ENCODE measurements around the gene TAF13. TPM values are rescaled to one million over a fixed set of nuclear protein-coding genes. Genes with fewer than 3 reads are reported as not detected.
A peak's percentile ranks its signal among the peaks of the same experiment; 100 is the strongest.

TAF13 gene
- total RNA-seq, 1 experiment from 2014 or later, result 21.9 TPM

GRCh38 chr1:109111386-109112055 is 35.7 kb upstream of the TAF13 start:
- H3K4me3 Mint-ChIP-seq (ENCODE audit: unreplicated experiment), result no peak overlapping the region
- no peaks in the 10 kb centered on the region for H3K36me3 ChIP-seq (ENCODE audit: control insufficient read depth, insufficient read depth, low read length)
- BruUV-seq (replicated peaks), result no TSS peak
- H3K27me3 ChIP-seq (replicated peaks; ENCODE audit: control insufficient read depth, insufficient read depth, low read length), result no peaks in the 10 kb centered on the region
- no peak for DNase-seq
- H3K4me3 ChIP-seq (ENCODE audit: low read depth, low read length), result no peak overlapping the region
- TF ChIP-seq CTCF (IDR thresholded peaks at IDR 0.05; ENCODE audit: insufficient read depth in 1 of 2, low read depth in 1 of 2, low read length in 1 of 2, severe bottlenecking in 1 of 2, unreplicated experiment in 1 of 2), result no peak
- H3K9me3 Mint-ChIP-seq (ENCODE audit: unreplicated experiment), result no peaks in the 10 kb centered on the region
- no peaks in the 10 kb centered on the region; the same call in 1 of the 2 replicates for H3K4me1 ChIP-seq
- no peaks in the 10 kb centered on the region for H3K4me1 Mint-ChIP-seq (ENCODE audit: low read depth, unreplicated experiment)
- no peaks in the 10 kb centered on the region for H3K27me3 Mint-ChIP-seq (ENCODE audit: insufficient read depth, unreplicated experiment)
- no peaks in the 10 kb centered on the region for H3K9me3 ChIP-seq
- ChIA-PET POLR2A (no interaction called here), CTCF (interaction anchor here (0.6 to 2.4 kb wide), 5 partner anchors 11 to 496 kb away, joined by 3 to 10 read pairs (median 7); no protein-coding TSS in a partner anchor)
- H3K36me3 Mint-ChIP-seq (ENCODE audit: insufficient read depth, unreplicated experiment), result peaks cover 9% of the 10 kb centered on the region
- peak overlapping the region; percentile 16 for H3K27ac Mint-ChIP-seq (ENCODE audit: unreplicated experiment)
- intact Hi-C loops (cut with micrococcal nuclease; ENCODE audit: unreplicated experiment), result loop anchor here (1.0 to 2.0 kb wide), 4 partner anchors 22 to 82 kb away; no protein-coding TSS in a partner anchor

GRCh38 chr1:109109906-109110305 is 34.1 kb upstream of the TAF13 start:
- H3K36me3 Mint-ChIP-seq (ENCODE audit: insufficient read depth, unreplicated experiment), result peaks cover 12% of the 10 kb centered on the region
- CTCF ChIA-PET, result interaction anchor here (0.6 to 1.8 kb wide), 2 partner anchors 10 to 76 kb away, joined by 8 to 9 read pairs; no protein-coding TSS in a partner anchor
- H3K4me1 ChIP-seq, result no peaks in the 10 kb centered on the region; the same call in 1 of the 2 replicates
- POLR2A ChIA-PET, result interaction anchor here (1.6 kb wide), 1 partner anchor 10 kb away, joined by 3 read pairs; no protein-coding TSS in a partner anchor
- H3K4me3 Mint-ChIP-seq (ENCODE audit: unreplicated experiment), result no peak overlapping the region
- H3K4me1 Mint-ChIP-seq (ENCODE audit: low read depth, unreplicated experiment), result no peaks in the 10 kb centered on the region
- no peak for DNase-seq
- no peaks in the 10 kb centered on the region for H3K9me3 Mint-ChIP-seq (ENCODE audit: unreplicated experiment)
- H3K36me3 ChIP-seq (ENCODE audit: control insufficient read depth, insufficient read depth, low read length), result no peaks in the 10 kb centered on the region
- H3K27me3 ChIP-seq (replicated peaks; ENCODE audit: control insufficient read depth, insufficient read depth, low read length), result no peaks in the 10 kb centered on the region
- H3K27me3 Mint-ChIP-seq (ENCODE audit: insufficient read depth, unreplicated experiment), result no peaks in the 10 kb centered on the region
- H3K27ac Mint-ChIP-seq (ENCODE audit: unreplicated experiment), result no peak overlapping the region
- no peak overlapping the region for H3K4me3 ChIP-seq (ENCODE audit: low read depth, low read length)
- intact Hi-C loops (cut with micrococcal nuclease; ENCODE audit: unreplicated experiment), result no loop called here
- no peak for TF ChIP-seq CTCF (IDR thresholded peaks at IDR 0.05; ENCODE audit: insufficient read depth in 1 of 2, low read depth in 1 of 2, low read length in 1 of 2, severe bottlenecking in 1 of 2, unreplicated experiment in 1 of 2)
- no TSS peak for BruUV-seq (replicated peaks)
- no peaks in the 10 kb centered on the region for H3K9me3 ChIP-seq

GRCh38 chr1:109107785-109108184 is 32.0 kb upstream of the TAF13 start:
- ChIA-PET POLR2A (no interaction called here), CTCF (interaction anchor here (1.1 kb wide), 1 partner anchor 8 kb away, joined by 5 read pairs; no protein-coding TSS in a partner anchor)
- intact Hi-C loops (cut with micrococcal nuclease; ENCODE audit: unreplicated experiment), result no loop called here
- TF ChIP-seq CTCF (IDR thresholded peaks at IDR 0.05; ENCODE audit: insufficient read depth in 1 of 2, low read depth in 1 of 2, low read length in 1 of 2, severe bottlenecking in 1 of 2, unreplicated experiment in 1 of 2), result no peak
- BruUV-seq (replicated peaks), result no TSS peak
- H3K9me3 Mint-ChIP-seq (ENCODE audit: unreplicated experiment), result no peaks in the 10 kb centered on the region
- no peak overlapping the region for H3K4me3 Mint-ChIP-seq (ENCODE audit: unreplicated experiment)
- no peaks in the 10 kb centered on the region for H3K27me3 Mint-ChIP-seq (ENCODE audit: insufficient read depth, unreplicated experiment)
- no peaks in the 10 kb centered on the region for H3K4me1 Mint-ChIP-seq (ENCODE audit: low read depth, unreplicated experiment)
- Histone ChIP-seq H3K4me3 (ENCODE audit: low read depth, low read length) (no peak overlapping the region), H3K4me1 (no peaks in the 10 kb centered on the region; the same call in 1 of the 2 replicates), H3K36me3 (ENCODE audit: control insufficient read depth, insufficient read depth, low read length) (no peaks in the 10 kb centered on the region), H3K27me3 (replicated peaks; ENCODE audit: control insufficient read depth, insufficient read depth, low read length) (no peaks in the 10 kb centered on the region), H3K9me3 (no peaks in the 10 kb centered on the region)
- no peak overlapping the region for H3K27ac Mint-ChIP-seq (ENCODE audit: unreplicated experiment)
- H3K36me3 Mint-ChIP-seq (ENCODE audit: insufficient read depth, unreplicated experiment), result peaks cover 24% of the 10 kb centered on the region
- no peak for DNase-seq
